ENCODE data around the gene ARMH3. TPM values are rescaled to one million over a fixed set of nuclear protein-coding genes. Genes with fewer than 3 reads are reported as not detected.

ARMH3 gene
- total and polyA plus RNA-seq, 2 experiments from 2014 or later = 8.7 to 11.1 TPM

DNA sequence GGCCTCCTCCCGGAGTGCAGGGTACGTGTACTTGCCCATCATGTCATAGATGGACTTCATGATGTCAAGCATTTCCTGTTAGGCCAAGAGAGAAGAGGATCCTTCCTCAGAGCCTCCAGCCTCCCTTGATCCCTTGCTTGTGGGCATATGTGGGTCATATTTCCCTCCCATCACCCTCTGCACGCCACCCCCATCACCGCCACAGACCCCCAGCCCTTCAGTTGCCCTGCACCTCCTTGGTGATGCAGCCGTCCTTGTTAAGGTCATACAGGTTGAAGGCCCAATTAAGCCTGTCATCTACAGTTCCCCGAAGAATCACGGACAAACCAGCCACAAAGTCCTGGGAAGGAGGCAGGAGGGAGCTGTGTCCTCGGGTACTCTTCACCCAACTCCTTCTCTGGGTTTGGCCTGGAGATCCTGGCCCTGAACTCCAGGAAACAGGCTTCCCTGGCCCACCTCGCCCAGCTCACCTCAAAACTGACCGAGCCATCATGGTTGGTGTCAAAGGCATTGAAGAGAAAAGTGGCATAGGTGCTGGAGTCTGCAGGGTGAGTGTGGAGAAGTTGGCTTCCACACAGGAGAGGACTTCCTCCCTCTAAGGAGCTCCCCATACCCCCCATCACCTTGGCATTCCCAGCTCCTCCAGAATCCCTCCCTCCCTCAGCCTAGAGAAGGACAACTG, 227.9 kb downstream of the ARMH3 start (continued):
- TF ChIP-seq, protein P1, sequence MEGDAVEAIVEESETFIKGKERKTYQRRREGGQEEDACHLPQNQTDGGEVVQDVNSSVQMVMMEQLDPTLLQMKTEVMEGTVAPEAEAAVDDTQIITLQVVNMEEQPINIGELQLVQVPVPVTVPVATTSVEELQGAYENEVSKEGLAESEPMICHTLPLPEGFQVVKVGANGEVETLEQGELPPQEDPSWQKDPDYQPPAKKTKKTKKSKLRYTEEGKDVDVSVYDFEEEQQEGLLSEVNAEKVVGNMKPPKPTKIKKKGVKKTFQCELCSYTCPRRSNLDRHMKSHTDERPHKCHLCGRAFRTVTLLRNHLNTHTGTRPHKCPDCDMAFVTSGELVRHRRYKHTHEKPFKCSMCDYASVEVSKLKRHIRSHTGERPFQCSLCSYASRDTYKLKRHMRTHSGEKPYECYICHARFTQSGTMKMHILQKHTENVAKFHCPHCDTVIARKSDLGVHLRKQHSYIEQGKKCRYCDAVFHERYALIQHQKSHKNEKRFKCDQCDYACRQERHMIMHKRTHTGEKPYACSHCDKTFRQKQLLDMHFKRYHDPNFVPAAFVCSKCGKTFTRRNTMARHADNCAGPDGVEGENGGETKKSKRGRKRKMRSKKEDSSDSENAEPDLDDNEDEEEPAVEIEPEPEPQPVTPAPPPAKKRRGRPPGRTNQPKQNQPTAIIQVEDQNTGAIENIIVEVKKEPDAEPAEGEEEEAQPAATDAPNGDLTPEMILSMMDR (conservative IDR thresholded peaks at IDR 0.05; ENCODE audit: low read depth in 2 of 2) = no peak
- TF ChIP-seq EZH2phosphoT487 (IDR thresholded peaks at IDR 0.05; ENCODE audit: unreplicated experiment) (no peak), JUNB (IDR thresholded peaks at IDR 0.05; ENCODE audit: unreplicated experiment) (no peak), STAT1 (IDR thresholded peaks at IDR 0.05; ENCODE audit: unreplicated experiment) (no peak), NANOG (IDR thresholded peaks at IDR 0.05; ENCODE audit: borderline replicate concordance) (no peak), ZNF331 (CRISPR knock-in tag; IDR thresholded peaks at IDR 0.05; ENCODE audit: low read depth) (no peak)
- TF ChIP-seq, protein P2, sequence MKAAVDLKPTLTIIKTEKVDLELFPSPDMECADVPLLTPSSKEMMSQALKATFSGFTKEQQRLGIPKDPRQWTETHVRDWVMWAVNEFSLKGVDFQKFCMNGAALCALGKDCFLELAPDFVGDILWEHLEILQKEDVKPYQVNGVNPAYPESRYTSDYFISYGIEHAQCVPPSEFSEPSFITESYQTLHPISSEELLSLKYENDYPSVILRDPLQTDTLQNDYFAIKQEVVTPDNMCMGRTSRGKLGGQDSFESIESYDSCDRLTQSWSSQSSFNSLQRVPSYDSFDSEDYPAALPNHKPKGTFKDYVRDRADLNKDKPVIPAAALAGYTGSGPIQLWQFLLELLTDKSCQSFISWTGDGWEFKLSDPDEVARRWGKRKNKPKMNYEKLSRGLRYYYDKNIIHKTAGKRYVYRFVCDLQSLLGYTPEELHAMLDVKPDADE (IDR thresholded peaks at IDR 0.05) = no peak

DNA sequence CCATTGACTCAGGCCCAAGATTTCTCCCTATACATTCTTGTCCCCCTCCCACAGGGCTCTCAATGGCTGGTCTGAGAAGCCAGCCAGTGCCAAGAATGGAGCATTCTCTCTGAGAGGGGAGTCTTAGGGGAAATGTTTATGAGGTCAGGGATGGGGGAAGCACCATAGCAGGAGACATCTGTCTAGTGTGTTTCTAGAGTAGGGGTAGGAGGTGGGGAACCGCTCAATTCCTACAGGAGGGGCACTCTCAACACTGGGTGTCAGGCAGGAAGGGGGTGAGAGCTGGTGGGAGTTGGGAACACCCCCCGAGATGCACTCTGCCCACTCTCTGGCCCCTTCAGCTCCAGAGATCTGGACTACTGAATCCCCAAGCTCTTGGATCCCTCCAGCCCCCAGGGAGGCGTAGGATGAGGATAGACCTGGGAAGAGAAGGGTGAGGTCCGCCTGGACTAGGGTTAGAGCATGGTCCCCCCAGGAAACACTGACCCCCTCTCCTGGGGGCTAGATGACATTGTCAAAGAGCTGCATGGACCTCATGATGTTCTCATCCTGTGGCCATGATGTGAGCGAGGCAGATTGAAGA, 229.0 kb downstream of the ARMH3 start:
- H3F3A ChIP-seq (replicated peaks; ENCODE audit: low read depth) = peaks cover 18% of the 10 kb centered on the region
- H3K4me3 Mint-ChIP-seq = no peak overlapping the region; the same call in 2 of the 3 replicates
- ATAC-seq (no peak), DNase-seq (ENCODE audit: low spot score) (no peak)
- peaks cover 17% of the 10 kb centered on the region for H3K4me1 ChIP-seq (ENCODE audit: insufficient read depth)
- no peak overlapping the region for H3K27ac ChIP-seq (ENCODE audit: low read depth)
- TF ChIP-seq EZH2 (IDR thresholded peaks at IDR 0.05; ENCODE audit: low read depth, unreplicated experiment) = no peak
- TF ChIP-seq, protein P1 (conservative IDR thresholded peaks at IDR 0.05; ENCODE audit: low read depth in 2 of 2) = no peak
- TF ChIP-seq, protein P3, sequence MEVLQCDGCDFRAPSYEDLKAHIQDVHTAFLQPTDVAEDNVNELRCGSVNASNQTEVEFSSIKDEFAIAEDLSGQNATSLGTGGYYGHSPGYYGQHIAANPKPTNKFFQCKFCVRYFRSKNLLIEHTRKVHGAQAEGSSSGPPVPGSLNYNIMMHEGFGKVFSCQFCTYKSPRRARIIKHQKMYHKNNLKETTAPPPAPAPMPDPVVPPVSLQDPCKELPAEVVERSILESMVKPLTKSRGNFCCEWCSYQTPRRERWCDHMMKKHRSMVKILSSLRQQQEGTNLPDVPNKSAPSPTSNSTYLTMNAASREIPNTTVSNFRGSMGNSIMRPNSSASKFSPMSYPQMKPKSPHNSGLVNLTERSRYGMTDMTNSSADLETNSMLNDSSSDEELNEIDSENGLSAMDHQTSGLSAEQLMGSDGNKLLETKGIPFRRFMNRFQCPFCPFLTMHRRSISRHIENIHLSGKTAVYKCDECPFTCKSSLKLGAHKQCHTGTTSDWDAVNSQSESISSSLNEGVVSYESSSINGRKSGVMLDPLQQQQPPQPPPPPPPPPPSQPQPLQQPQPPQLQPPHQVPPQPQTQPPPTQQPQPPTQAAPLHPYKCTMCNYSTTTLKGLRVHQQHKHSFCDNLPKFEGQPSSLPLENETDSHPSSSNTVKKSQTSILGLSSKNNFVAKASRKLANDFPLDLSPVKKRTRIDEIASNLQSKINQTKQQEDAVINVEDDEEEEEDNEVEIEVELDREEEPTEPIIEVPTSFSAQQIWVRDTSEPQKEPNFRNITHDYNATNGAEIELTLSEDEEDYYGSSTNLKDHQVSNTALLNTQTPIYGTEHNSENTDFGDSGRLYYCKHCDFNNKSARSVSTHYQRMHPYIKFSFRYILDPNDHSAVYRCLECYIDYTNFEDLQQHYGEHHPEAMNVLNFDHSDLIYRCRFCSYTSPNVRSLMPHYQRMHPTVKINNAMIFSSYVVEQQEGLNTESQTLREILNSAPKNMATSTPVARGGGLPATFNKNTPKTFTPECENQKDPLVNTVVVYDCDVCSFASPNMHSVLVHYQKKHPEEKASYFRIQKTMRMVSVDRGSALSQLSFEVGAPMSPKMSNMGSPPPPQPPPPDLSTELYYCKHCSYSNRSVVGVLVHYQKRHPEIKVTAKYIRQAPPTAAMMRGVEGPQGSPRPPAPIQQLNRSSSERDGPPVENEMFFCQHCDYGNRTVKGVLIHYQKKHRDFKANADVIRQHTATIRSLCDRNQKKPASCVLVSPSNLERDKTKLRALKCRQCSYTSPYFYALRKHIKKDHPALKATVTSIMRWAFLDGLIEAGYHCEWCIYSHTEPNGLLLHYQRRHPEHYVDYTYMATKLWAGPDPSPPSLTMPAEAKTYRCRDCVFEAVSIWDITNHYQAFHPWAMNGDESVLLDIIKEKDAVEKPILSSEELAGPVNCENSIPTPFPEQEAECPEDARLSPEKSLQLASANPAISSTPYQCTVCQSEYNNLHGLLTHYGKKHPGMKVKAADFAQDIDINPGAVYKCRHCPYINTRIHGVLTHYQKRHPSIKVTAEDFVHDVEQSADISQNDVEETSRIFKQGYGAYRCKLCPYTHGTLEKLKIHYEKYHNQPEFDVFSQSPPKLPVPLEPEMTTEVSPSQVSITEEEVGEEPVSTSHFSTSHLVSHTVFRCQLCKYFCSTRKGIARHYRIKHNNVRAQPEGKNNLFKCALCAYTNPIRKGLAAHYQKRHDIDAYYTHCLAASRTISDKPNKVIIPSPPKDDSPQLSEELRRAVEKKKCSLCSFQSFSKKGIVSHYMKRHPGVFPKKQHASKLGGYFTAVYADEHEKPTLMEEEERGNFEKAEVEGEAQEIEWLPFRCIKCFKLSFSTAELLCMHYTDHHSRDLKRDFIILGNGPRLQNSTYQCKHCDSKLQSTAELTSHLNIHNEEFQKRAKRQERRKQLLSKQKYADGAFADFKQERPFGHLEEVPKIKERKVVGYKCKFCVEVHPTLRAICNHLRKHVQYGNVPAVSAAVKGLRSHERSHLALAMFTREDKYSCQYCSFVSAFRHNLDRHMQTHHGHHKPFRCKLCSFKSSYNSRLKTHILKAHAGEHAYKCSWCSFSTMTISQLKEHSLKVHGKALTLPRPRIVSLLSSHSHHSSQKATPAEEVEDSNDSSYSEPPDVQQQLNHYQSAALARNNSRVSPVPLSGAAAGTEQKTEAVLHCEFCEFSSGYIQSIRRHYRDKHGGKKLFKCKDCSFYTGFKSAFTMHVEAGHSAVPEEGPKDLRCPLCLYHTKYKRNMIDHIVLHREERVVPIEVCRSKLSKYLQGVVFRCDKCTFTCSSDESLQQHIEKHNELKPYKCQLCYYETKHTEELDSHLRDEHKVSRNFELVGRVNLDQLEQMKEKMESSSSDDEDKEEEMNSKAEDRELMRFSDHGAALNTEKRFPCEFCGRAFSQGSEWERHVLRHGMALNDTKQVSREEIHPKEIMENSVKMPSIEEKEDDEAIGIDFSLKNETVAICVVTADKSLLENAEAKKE (CRISPR knock-in tag; IDR thresholded peaks at IDR 0.05) = no peak
- TF ChIP-seq CREB1 (CRISPR knock-in tag; IDR thresholded peaks at IDR 0.05; ENCODE audit: low read depth) = no peak
- TF ChIP-seq JUNB (IDR thresholded peaks at IDR 0.05; ENCODE audit: unreplicated experiment) = no peak
- TF ChIP-seq STAT1 (IDR thresholded peaks at IDR 0.05; ENCODE audit: unreplicated experiment) = no peak
- TF ChIP-seq, protein P2 (IDR thresholded peaks at IDR 0.05) = no peak
- no peak for TF ChIP-seq EZH2phosphoT487 (IDR thresholded peaks at IDR 0.05; ENCODE audit: unreplicated experiment)
- no peaks in the 10 kb centered on the region; the same call in 1 of the 3 replicates for H3K9me3 Mint-ChIP-seq
- H3K36me3 Mint-ChIP-seq (ENCODE audit: low read depth) = peaks cover 3% of the 10 kb centered on the region; the same call in 1 of the 3 replicates
- H3K4me1 Mint-ChIP-seq = peaks cover 17% of the 10 kb centered on the region
- H3K27me3 Mint-ChIP-seq (ENCODE audit: insufficient read depth, low read depth, poor library complexity) = peaks cover 17% of the 10 kb centered on the region
- no peaks in the 10 kb centered on the region for H3K9me2 ChIP-seq (ENCODE audit: insufficient read depth)
- H3K4me2 ChIP-seq = no peak overlapping the region
- no peak overlapping the region for H3K4me3 ChIP-seq
- peaks cover 4% of the 10 kb centered on the region for H4K20me1 ChIP-seq (replicated peaks; ENCODE audit: insufficient read depth)
- no peaks in the 10 kb centered on the region for H3K36me3 ChIP-seq (ENCODE audit: insufficient read depth)
- H3K79me2 ChIP-seq (replicated peaks; ENCODE audit: insufficient read depth) = no peaks in the 10 kb centered on the region
- H3K27ac Mint-ChIP-seq = no peak overlapping the region
- no peak overlapping the region for H2AFZ ChIP-seq
- H3K27me3 ChIP-seq (ENCODE audit: insufficient read depth) = no peaks in the 10 kb centered on the region
